ENCODE results near the gene C2CD3.

Gene C2CD3

GRCh38 chr11:74170694-74171629 lies at the start of gene C2CD3, which contains the start of gene PPME1:
TSS of gene C2CD3 (minus strand) at chr11:74171002. CDS start at chr11:74170792, 210 bp downstream.
TSS of gene PPME1 (plus strand) at chr11:74171289. CDS start at chr11:74171422, 133 bp downstream.
- DNase-seq (ENCODE audit: low spot score) = peak; percentile 98

- no peak for DNase-seq (ENCODE audit: low spot score)
These were observed 49.6 kb upstream of the C2CD3 start for GRCh38 chr11:74220376-74220775.

- DNase-seq (ENCODE audit: low spot score) = no peak
These were observed 41.7 kb upstream of the C2CD3 start for GRCh38 chr11:74212533-74212932.

- no peak for DNase-seq (ENCODE audit: low spot score)
These were observed 37.7 kb upstream of the C2CD3 start for GRCh38 chr11:74208507-74208906.

GRCh38 chr11:74206746-74207145 lies 35.9 kb upstream of the C2CD3 start:
- DNase-seq (ENCODE audit: low spot score) = no peak

- DNase-seq (ENCODE audit: low spot score) = no peak
These were observed 34.4 kb upstream of the C2CD3 start for GRCh38 chr11:74205181-74205580.

GRCh38 chr11:74204701-74205100 lies 33.9 kb upstream of the C2CD3 start:
- DNase-seq (ENCODE audit: low spot score) = no peak

GRCh38 chr11:74203966-74204365 lies 33.2 kb upstream of the C2CD3 start:
- DNase-seq (ENCODE audit: low spot score) = no peak

GRCh38 chr11:74196781-74197486 lies 26.1 kb upstream of the C2CD3 start:
- no peak for DNase-seq (ENCODE audit: low spot score)

GRCh38 chr11:74195828-74196227 lies 25.0 kb upstream of the C2CD3 start:
- no peak for DNase-seq (ENCODE audit: low spot score)

GRCh38 chr11:74185695-74186094 lies 14.9 kb upstream of the C2CD3 start:
- no peak for DNase-seq (ENCODE audit: low spot score)

GRCh38 chr11:74185285-74185684 lies 14.5 kb upstream of the C2CD3 start:
- DNase-seq (ENCODE audit: low spot score) = no peak

GRCh38 chr11:74182635-74183034 lies 11.8 kb upstream of the C2CD3 start:
- DNase-seq (ENCODE audit: low spot score) = peak; percentile 9

GRCh38 chr11:74179234-74180052 lies 8.6 kb upstream of the C2CD3 start:
- DNase-seq (ENCODE audit: low spot score) = no peak

- no peak for DNase-seq (ENCODE audit: low spot score)
These were observed 5.1 kb upstream of the C2CD3 start for GRCh38 chr11:74175920-74176319.

- DNase-seq (ENCODE audit: low spot score) = no peak
These were observed 1.2 kb upstream of the C2CD3 start for GRCh38 chr11:74171997-74172396.

- DNase-seq (ENCODE audit: low spot score) = no peak
These were observed 797 bp upstream of the C2CD3 start for GRCh38 chr11:74171630-74171968.

GRCh38 chr11:74169738-74170458 lies 904 bp downstream of the C2CD3 start:
- no peak for DNase-seq (ENCODE audit: low spot score)

GRCh38 chr11:74168838-74169237 lies 2.0 kb downstream of the C2CD3 start:
- no peak for DNase-seq (ENCODE audit: low spot score)

- DNase-seq (ENCODE audit: low spot score) = no peak
These were observed 7.9 kb downstream of the C2CD3 start for GRCh38 chr11:74162681-74163467.

GRCh38 chr11:74159642-74160041 lies 11.2 kb downstream of the C2CD3 start:
- DNase-seq (ENCODE audit: low spot score) = no peak
